GM12872 (cell line): Measurements from ENCODE around the gene MANF.

Experiments used
- TF ChIP-seq, protein P1 (sequence below): IDR thresholded peaks from 3 replicates; pipeline ENCODE4 v1.5.1; 2011; ENCODE audit warnings: low read depth, mild to moderate bottlenecking, low read length, moderate library complexity; ENCODE audit not compliant: insufficient read depth

The MANF gene

DNA sequence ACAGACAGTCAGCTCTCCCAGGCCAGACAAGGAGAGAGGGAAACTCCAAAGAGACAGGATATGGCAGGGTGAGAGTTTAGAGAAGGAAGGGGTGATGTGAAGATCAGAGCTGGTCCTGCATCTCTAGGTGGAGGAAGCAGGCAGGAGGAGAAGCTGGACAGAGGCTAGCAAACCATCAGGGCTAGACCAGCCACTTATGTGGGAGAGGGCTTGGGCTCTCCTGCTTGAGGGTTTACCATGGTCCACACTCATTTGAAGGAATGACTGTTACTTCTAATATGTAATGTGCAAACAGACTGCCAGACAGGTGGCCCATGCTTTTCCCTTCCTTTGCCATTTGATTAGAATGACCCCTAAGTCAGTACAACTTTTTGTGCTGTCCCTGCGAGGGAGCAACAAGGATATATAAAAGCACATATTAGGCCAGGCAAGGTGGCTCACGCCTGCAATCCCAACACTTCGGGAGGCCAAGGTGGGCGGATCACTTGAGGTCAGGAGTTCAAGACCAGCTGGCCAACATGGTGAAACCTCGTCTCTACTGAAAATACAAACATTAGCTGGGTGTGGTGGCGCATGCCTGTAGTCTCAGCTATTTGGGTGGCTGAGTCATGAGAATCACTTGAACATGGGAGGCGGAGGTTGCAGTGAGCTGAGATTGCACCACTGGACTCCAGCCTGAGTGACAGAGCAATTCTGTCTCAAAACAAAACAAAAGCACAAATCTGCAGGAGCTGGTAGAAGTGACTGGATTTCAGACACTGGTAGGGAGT is 41.0 kb upstream of the MANF start:
- TF ChIP-seq, protein P1, sequence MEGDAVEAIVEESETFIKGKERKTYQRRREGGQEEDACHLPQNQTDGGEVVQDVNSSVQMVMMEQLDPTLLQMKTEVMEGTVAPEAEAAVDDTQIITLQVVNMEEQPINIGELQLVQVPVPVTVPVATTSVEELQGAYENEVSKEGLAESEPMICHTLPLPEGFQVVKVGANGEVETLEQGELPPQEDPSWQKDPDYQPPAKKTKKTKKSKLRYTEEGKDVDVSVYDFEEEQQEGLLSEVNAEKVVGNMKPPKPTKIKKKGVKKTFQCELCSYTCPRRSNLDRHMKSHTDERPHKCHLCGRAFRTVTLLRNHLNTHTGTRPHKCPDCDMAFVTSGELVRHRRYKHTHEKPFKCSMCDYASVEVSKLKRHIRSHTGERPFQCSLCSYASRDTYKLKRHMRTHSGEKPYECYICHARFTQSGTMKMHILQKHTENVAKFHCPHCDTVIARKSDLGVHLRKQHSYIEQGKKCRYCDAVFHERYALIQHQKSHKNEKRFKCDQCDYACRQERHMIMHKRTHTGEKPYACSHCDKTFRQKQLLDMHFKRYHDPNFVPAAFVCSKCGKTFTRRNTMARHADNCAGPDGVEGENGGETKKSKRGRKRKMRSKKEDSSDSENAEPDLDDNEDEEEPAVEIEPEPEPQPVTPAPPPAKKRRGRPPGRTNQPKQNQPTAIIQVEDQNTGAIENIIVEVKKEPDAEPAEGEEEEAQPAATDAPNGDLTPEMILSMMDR: no peak

DNA sequence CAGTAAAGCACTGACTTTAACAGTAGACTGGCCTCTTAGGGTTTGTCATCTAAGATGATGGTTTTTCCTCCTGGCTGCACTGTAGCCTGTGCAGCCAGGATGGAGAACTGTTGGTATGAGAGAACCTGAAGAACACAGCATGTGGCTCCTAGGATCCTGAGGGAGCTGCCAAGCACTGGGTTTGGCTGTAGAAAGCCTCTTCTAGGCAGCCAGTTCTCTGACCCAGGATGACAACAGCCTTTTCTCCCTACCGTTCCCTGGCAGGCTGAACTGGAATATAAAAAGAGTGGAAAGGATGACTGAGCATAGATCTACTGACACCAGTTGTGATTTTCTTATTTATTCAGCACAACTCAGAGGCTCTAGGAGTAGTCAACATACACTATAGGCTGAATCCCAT is 34.3 kb upstream of the MANF start:
- TF ChIP-seq, protein P1: no peak

DNA sequence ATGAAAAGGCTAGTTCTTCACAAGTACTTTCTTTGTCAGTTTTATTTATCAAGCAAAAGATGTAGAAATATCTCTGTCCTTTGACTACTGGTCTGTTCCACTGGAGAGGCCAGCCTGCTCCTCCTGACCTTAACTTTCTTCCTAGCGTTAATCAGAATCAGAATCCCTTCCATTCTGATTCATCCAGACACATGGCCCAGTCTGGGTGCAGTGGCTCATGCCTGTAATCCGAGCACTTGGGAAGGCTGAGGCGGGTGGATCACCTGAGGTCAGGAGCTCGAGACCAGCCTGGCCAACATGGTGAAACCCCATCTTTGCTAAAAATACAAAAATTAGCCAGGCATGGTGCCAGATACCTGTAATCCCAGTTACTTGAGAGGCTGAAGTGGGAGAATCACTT is 32.0 kb upstream of the MANF start:
- TF ChIP-seq, protein P1: no peak

DNA sequence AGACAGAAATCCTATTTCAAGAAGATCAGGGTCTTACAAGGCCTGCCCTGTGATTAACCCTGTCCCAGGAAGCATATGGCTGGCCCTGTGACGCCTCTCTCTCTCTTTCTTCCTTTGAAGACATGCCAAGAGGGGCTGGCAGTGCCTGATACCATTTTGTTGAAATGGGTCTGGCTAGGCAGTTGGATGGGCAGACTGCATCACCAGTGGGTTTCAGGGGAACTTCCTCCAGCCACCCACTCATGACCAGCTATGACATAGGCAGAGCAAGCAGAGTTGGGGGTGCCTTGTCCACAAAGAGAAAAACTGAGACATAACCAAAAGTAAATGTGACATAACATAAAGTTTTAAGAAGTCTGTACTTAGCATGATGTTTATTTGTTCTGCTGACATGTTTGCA is 31.4 kb upstream of the MANF start:
- TF ChIP-seq, protein P1: no peak

DNA sequence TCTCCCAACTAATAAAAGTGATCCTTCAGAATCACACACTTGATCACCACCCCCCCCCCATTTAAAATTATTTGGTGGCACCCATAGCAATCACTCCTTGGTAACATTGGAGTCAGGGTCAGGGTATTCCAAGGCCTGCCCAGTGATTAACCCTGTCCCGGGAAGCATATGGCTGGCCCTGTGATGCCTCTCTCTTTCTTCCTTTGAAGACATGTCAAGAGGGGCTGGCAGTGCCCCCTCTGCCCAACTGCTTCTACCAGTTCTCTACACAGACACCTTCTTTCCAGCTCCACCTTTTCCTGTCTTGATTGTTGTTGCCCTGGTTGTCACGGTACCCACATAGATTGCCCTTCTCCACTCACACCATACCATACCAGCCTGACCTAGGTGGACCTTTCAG is 30.9 kb upstream of the MANF start:
- TF ChIP-seq, protein P1: no peak

DNA sequence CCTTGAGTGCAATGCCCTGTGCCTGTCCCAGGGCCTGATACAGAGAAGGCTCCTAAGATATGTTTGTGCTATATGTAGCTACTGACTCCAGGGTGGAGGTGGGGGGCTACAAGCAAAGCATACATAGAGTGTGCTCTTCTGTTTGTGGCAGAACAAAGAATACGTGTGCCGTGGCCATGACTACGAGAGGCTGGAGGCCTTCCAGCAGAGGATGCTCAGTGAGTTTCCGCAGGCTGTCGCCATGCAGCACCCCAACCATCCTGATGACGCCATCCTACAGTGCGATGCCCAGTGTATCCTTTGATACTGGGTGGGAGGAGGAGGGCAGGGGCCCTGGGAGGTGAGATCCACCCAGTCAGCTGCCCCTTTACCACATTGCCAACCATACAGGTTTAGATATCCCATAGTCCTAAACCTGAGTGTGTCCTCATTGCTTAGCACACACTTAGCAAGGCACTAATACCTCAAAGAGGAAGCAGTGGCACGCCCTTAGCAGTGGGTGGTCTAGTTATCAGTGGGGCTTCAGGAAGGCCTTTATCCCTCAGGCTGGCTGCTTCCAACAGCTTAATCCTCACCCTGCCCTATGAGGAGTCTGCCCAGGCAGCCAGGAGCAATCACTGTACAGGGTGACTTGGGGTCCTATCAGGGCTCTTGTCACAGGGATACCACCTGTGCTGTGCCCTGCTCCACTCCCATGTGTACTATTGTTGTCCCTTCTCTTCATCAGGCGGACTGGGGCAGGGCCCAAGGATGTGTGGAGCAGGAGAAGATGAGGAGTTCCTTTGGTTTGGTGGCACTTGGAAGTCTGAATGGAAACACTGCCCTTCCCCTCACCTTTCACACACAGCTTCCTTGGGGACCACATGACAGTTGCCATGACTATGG is 30.1 kb upstream of the MANF start:
- TF ChIP-seq, protein P1: no peak

DNA sequence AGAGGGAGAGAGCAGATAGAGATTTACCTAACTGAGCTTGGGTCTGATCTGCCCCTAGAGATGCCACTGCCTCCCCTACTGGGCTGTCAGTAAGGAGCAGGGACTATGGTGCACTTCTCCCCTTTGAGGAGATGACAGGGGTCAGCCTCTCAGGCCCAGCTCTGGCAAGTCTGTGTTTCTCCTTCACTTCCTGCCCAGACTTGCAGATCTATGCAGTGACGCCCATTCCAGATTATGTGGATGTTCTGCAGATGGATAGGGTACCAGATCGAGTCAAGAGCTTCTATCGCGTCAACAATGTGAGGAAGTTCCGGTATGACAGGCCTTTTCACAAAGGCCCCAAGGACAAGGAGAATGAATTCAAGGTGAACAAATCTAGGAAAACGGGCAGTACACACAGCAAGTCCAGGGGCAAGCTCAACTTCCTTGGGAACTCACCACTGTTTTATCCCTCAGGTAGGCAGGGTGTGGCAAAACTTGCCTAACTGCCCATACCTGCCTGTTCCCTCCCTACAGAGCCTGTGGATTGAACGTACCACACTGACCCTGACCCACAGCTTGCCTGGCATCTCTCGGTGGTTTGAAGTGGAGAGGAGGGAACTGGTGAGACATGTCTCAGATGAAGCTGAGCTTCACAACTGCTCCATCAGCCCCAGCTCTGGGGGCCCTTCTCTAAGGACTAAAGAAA is 29.1 kb upstream of the MANF start:
- TF ChIP-seq, protein P1: no peak
